ENCODE data around the gene LARP4.
"Not testable (repeated sequence)": the region's sequence is repeated elsewhere in the genome, so short reads cannot be mapped to it uniquely, and the experiment has no call there.

- not testable (repeated sequence) for TF ChIP-seq CTCF, POLR2A (IDR thresholded peaks at IDR 0.05)
Observed at GRCh38 chr12:50423342-50423741, 22.7 kb downstream of the LARP4 start.

Measured in lower leg skin (tissue), 3 donors.